ENCODE measurements around the gene PPP2R1B.

- TF ChIP-seq CTCF (IDR thresholded peaks at IDR 0.05) (no peak), POLR2A (IDR thresholded peaks at IDR 0.05) (no peak)
Measured at GRCh38 chr11:111796696-111797095, 30.5 kb upstream of the PPP2R1B start.
